HG03439 (cell line): ENCODE data around the gene GRIN2D.
"Not testable (repeated sequence)": the region's sequence is repeated elsewhere in the genome, so short reads cannot be mapped to it uniquely, and the experiment has no call there.

Source experiments
- ATAC-seq: cut with Tn5 transposase; IDR thresholded peaks from one replicate; pipeline ENCODE4 v1.9.1; 2021; ENCODE audit warnings: mild to moderate bottlenecking, moderate library complexity; ENCODE audit not compliant: unreplicated experiment

Gene GRIN2D

GRCh38 chr19:48371367-48371766, 22.1 kb upstream of the GRIN2D start:
- no peak for ATAC-seq

DNA sequence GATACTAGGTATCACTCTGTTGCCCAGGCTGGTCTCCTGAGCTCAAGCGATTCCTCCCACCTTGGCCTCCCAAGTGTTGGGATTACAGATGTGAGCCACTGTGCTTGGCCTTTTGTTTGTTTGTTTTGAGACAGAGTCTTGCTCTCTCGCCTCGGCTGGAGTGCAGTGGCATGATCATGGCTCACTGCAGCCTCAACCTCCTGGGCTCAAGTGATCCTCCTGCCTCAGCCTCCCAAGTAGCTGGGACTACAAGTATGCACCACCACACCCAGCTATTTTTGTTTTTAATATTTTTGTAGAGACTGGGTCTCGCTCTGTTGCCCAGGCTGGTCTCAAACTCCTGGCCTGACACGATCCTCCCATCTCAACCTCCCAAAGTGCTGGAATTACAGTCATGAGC, 21.7 kb upstream of the GRIN2D start:
- not testable (repeated sequence) for ATAC-seq

GRCh38 chr19:48372904-48373303, 20.6 kb upstream of the GRIN2D start:
- ATAC-seq, result no peak

- no peak for ATAC-seq
Measured at GRCh38 chr19:48373567-48373966, 19.9 kb upstream of the GRIN2D start.

- no peak for ATAC-seq
Measured at GRCh38 chr19:48378194-48378570, 15.3 kb upstream of the GRIN2D start.

DNA sequence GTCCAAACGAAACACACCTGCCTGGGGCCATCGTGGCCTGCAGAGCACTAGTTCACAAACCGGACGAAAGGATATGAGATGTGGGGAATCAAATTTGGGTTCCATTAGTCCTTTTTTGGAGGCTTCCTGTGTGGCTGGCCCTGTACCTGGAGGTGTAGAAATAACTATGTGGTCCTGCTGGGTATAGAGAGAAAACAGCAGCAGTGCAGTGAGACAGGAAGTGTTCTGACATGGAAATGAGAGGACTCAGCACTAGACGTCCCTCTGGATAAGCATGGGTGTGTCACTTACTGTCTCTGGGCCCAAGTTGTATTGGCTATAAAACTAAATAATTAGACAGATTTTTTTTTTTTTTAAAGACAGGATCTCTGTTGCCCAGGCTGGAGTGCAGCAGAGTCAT, 14.4 kb upstream of the GRIN2D start:
- ATAC-seq, result no peak

DNA sequence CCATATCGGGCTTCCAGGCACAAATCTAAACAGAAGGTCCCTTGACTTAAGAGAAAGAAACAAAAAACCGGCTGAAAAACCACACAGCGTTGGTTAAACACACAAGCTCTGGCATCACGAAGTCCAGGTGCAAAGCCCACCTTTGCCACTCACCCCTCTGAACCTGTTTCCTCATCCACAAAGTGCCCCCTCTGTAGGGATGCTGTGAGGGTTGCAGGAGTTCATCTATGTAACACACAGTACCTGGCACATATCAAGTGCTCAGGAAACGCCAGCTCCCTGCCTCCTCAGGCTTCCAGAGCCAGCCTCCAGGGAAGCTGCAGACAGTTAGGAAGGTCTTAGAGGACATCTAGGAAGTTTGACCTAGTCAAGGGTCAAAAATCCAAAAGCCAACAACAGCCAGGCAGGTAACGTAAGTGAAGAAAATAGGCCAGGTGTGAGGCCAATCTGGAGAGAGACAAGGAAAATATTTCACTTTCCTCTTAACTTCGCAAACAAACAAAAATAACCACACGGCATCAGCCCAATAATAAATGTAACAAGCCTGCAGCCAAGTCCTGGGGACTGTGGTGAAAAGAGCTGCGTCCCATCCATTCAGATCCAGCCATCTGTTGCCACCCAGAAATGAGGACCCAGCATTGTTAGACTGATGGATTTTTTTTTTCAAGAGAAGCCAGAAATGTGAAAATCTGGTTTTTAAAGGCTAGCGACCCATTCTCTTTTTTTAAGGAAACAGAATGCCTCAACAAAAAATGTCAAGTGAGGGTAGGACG, 12.1 kb upstream of the GRIN2D start:
- no peak for ATAC-seq

DNA sequence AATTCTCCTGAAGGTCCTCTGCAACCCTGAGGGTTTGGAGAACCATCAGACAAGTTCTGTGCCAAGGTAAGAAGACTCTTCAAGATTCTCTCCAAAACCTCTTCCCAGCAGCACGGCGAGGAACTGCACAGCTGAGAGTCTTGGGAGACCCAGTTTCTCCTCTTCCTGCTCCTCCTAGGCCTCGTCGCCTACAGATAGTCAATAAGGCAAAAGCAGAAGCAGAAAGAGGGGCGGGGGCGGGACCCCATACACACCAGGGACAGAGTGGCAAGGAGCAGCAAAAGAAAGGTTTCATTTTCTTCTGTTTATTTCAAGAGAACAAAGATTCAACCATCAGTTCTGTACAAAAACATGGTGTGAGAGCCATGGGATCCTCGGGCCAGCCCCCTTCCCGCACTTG, 11.2 kb upstream of the GRIN2D start:
- ATAC-seq, result no peak

GRCh38 chr19:48385461-48386087, 7.9 kb upstream of the GRIN2D start:
- no peak for ATAC-seq

DNA sequence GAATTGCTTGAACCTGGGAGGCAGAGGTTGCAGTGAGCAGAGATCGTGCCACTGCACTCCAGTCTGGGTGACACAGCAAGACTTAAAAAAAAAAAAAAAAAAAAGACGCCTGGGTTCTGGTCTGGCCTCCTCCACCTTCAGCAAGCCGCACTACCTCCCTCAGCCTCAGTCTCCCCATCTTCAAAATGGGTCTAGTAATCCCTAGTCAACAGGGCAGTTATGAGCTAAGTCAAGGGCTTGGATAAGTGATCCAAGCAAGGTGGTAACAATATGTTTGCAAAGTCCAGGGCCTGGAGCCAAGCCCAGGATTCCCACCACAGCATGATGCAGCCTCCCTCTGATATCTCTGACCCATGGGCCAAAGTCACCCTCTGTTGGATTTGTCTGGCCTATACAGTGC, 6.5 kb upstream of the GRIN2D start:
- no peak for ATAC-seq

DNA sequence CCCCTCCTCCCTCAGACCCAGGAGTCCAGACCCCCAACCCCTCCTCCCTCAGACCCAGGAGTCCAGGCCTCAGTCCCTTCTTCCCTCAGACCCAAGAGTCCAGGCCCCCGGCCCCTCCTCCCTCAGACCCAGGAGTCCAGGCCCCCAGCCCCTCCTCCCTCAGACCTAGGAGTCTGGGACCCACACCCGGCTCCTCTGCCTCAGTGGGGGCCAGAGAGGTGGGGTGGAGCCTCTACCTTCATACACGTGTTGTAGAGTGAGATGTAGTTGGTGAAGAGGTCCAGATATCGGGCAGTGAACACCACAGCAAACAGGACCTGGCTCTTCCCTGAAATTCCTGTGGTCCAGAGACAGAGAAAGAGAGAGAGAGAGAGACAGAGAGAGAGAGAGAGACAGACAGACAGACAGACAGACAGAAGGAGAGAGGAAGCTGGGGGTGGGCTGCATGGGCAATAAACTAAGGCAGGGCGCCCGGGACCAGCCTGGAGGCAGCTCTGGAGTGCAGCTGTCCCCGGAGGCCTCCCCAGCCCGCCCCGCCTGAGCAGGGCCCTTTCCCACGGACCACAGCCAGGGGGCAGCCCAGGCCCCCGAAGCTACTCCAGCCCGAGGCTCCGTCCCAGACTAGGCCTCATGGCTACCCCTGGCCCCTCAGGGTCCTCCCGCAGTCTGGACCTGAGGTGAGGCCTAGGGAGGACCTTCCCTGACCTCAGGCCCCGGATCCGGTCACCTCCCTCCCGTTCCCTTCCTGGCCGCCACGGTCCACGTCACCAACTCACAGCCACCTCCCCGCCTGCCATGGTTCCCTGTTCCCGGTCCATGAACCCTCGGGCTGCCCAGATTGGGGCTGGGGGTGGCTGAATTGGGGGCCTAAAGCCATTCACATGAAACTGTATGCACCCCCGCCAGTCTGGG, 3.0 kb upstream of the GRIN2D start:
- ATAC-seq, result peak; percentile 46

- ATAC-seq, result peak; percentile 75
Measured at GRCh38 chr19:48391100-48392005, 2.1 kb upstream of the GRIN2D start, which contains the start of gene KDELR1. Gene KDELR1, minus strand, starts transcription at chr19:48391551. Its CDS starts 193 bp downstream, at chr19:48391358.

GRCh38 chr19:48392006-48392344, 1.5 kb upstream of the GRIN2D start:
- ATAC-seq, result not testable (repeated sequence)

DNA sequence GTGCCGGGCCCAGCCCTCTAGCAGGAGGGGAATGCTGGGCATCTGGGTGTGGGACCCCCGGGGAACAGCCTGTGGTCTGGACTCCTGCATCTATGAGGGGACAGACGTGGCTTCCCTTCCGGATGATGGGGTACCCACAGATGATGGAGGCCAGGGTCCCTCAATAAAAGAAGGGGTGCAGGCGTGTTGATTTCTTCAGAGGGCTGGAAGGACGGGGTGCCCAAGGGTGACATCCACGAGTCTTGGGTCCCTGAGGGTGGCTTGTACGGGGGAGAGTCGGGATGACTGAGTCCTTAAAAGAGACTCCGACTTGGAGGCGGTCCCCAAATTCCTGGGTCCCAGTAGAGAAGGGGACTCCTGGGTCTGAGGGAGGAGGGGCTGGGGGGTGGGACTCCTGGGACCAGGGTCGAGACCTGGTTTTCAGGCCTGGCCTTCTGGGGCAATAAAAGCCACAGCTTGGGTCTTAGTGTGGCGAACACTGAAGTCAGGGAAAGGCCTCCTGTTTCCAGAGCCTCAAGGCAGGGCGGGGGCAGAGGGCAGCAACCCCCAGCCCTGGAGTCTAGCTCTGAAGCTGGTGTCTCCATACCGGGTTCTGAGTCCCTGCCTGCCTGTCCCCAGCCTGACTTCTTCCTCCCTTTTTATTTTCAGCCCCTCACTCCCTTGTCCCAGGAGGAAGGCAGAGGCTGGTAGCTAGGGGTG, 459 bp upstream of the GRIN2D start:
- ATAC-seq, result no peak

GRCh38 chr19:48394331-48395169, 1.1 kb downstream of the GRIN2D start:
- ATAC-seq, result no peak

- ATAC-seq, result no peak
Measured at GRCh38 chr19:48395170-48395455, 1.6 kb downstream of the GRIN2D start.

- ATAC-seq, result no peak
Measured at GRCh38 chr19:48395499-48395898, 2.0 kb downstream of the GRIN2D start.

- ATAC-seq, result no peak
Measured at GRCh38 chr19:48396016-48396823, 2.8 kb downstream of the GRIN2D start.

GRCh38 chr19:48396824-48397176, 3.3 kb downstream of the GRIN2D start:
- no peak for ATAC-seq
